Measurements from ENCODE around the gene SPC24. TPM values are rescaled to one million over a fixed set of nuclear protein-coding genes. Genes with fewer than 3 reads are reported as not detected.
"Not testable (repeated sequence)": the region's sequence is repeated elsewhere in the genome, so short reads cannot be mapped to it uniquely, and the experiment has no call there.

Gene SPC24
- total RNA-seq, 1 donor from 2014 or later = 12.3 TPM

- peak; percentile 95 for DNase-seq
Observed at GRCh38 chr19:11164879-11165406, 9.4 kb upstream of the SPC24 start.

DNA sequence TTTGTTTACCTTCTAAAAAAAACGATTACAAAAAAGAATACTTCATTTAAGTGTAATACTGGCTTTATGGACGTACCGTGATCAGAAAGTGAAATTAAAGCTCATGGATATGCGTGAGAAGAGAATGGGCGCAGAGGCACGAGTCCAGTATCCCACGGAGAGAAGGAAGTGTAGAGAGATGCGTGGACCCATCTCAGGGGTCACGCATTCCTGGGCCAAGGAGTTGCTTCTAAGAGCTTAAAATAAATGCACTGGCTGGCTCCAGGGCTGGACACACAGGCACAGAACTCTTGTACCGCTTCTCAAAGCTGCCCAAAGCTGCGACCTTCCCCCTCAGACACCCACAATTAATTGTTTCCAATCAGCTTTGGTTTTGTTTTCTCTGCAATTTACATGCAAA is 8.7 kb upstream of the SPC24 start:
- DNase-seq = no peak

- not testable (repeated sequence) for DNase-seq
Observed at GRCh38 chr19:11160440-11160768, 4.8 kb upstream of the SPC24 start.

DNA sequence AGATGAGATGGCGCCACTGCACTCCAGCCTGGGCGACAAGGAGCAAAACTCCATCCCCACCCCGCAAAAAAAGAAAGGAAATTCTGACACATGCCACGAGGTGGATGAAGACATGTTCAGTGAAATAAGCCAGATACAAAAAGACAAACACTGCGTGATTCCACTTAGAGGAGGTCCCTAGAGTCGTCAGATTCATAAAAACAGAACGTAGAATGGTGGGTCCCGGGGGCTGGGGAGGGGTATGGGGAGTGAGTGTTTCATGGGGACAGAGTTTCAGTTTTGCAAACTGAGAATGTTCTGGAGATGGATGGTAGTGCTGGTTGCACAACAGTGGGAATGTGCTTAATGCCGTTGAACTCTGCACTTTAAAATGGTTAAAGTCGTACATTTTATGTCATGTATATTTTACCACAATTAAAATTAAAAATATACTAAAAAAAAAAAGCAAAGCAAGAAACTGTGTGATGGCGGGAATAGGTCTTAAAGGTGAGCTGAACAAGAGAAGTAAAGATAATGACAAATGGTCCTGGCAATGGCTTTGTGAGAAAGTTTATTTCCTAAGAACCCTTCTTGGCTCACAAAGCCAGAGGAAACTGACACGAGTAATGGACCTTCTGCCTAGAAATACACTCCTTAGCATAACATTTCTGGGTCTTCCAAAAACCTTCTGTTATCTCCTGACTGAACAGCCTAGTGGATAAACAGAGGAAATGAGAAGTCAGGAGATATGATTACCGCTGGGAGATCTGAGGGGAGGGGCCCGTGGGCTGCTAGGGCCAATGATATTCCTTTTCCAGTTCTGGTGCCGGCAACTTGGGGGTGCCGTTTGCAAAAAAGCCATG is 4.2 kb upstream of the SPC24 start:
- no peak for DNase-seq

GRCh38 chr19:11154683-11155047 is 917 bp downstream of the SPC24 start:
- no peak for DNase-seq

DNA sequence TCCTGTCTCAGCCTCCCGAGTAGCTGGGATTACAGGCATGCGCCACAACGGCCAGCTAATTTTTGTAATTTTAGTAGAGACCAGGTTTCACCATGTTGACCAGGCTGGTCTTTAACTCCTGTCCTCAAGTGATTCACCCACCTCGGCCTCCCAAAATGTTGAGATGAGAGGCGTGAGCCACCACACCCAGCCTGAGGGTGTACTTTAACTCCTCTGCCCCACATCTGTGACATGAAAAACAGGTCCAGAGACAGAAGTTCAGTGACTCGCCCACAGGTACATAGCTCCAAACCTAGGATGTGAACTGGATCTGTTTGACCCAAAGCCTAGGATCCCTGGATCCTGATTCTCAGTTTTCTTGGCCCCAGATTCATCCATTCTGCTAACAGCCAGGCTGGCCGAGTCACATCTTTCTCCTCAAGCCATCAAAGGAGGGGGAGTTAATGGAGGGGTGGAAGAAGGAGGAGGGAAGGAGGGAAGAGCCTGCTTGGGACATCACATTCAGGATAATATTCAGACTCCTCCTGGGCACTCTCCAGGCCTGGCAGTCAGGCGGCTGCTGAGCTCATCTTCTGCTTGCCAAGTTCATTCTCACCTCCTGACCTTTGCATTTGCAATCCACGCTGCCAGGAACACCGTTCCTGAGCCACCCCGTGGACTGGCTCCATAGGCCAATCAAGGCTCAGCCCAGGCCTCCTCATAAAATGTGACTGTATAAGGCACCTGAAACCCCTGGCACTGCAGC is 3.1 kb downstream of the SPC24 start:
- no peak for DNase-seq

GRCh38 chr19:11151181-11151580 is 4.4 kb downstream of the SPC24 start:
- peak; percentile 68 for DNase-seq

GRCh38 chr19:11148001-11148400 is 7.6 kb downstream of the SPC24 start:
- DNase-seq = no peak

DNA sequence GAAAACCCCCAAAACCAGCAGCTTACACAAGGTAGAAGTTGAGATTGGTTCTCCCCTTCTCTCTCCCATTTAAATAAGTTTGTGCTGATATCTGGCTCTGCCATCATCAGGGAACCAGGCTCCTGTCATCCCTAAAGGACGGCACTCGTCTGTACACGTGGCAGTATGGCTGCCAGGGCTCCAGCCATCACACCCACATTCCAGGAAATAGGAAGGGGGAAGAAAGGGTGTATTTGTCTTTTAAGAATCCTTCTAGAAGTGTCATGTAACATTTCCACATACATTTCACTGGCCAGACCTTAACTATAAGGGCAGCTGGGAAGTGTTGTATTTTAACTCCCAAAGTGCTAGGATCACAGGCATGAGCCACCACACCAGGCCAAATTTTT is 10.1 kb downstream of the SPC24 start:
- DNase-seq = no peak

- DNase-seq = peak; percentile 95
Observed at GRCh38 chr19:11142528-11143171, 12.9 kb downstream of the SPC24 start.

- DNase-seq = no peak
Observed at GRCh38 chr19:11141937-11142527, 13.6 kb downstream of the SPC24 start.

DNA sequence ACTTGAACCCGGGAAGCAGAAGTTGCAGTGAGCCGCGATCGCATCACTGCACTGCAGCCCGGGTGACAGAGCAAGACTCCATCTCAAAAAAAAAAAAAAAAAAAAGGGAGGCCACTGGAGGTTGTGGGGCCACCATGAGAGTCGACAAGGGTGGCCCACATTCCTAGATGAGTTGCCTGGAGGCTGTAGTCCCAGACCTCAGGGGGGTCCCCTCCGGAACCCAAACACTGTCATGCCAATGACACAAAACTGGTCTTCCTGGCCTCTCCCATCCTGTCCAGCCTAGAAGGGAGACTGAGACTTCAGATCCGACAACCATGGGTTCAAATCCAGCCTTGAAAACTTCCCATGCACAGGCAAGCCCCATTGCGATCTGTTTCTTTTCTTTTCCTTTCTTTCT is 14.7 kb downstream of the SPC24 start:
- no peak for DNase-seq

DNA sequence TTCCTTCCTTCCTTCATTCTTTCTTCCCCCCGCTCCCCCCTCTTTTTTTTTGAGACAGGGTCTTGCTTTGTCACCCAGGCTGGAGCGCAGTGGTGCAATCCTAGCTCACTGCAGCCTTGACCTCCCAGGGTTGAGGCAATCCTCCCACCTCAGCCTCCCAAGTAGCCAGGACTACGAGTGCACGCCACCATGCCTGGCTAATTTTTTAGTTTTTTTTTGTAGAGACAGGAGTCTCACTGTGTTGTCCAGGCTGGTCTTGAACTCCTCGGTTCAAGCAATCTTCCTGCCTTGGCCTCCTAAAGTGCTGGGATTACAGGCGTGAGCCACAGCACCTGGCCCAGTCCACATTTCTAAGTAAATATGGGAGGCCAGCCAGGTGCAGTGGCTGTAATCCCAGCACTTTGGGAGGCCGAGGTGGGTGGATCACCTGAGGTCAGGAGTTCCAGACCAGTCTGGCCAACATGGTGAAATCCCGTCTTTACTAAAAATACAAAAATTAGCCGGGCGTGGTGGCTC is 15.5 kb downstream of the SPC24 start:
- not testable (repeated sequence) for DNase-seq

DNA sequence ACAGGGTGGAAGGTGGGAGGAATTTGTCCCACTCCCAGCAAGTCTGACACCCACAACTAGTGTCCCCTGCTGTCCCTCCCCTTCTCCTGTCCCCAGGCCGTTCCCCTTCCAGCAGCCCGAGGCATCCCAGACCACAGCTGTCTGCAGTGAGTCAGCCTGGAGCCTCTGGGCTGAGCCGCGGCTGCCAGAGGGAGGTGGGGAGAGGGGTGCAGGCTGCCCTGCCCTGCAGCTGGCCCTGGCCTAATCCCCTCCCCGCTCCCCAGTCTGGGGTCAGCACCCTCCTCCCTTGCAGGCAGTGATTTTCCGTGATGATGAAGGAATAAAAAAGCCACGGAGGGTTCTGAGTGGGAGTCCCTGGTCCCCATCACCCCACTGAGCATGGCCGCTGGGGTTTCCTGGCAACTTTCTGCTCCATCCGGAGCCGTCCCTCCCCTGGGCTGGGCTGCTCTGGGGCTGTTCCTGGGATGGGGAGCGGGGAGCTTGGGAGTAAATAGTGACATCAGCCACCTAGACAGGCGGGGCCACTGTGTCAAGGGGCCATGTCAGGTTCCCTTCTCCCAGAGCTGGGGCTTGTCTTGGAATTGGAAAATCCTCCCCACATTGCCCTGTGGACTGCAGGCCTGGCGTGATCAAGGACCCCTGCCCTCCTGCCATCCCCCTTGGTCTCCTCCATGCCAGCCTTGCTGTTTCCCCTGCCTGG is 16.8 kb downstream of the SPC24 start:
- DNase-seq = peak; percentile 94

- DNase-seq = peak; percentile 94
Observed at GRCh38 chr19:11137542-11138384, 17.8 kb downstream of the SPC24 start.

DNA sequence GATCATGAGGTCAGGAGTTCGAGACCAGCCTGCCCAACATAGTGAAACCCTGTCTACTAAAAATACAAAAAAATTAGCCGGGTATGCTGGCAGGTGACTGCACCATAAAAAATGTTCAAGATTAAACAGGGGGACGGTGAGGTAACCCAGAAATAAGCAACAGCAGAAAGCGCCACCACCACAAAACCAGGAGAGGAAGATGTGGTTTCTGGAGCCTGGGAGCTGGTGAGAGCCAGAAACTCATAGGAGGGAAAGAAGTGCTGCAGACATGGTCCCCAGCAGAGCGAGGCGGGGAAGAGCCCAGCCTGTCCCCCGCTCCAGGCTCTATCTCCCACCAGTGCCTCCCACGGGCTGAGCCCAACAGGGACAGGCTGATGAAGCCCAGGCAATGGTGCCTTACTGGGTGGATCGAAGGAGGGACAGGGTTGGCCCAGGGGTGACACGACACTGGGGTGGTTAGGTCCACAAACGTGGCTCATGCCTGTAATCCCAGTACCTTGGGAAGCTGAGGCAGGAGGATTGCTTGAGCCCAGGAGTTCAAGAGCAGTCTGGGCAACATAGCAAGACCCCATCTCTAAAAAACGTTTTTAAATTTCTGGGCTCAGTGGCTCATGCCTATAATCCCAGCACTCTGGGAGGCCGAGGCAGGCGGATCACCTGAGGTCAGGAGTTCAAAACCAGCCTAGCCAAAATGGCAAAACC is 19.0 kb downstream of the SPC24 start:
- DNase-seq = no peak

DNA sequence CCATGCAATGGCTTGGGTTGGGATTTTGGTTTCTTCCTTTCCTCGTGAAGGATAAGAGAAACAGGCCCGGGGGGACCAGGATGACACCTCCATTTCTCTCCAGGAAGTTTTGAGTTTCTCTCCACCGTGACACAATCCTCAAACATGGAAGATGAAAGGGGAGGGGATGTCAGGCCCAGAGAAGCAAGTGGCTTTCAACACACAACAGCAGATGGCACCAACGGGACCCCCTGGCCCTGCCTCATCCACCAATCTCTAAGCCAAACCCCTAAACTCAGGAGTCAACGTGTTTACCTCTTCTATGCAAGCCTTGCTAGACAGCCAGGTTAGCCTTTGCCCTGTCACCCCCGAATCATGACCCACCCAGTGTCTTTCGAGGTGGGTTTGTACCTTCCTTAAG is 24.1 kb downstream of the SPC24 start:
- no peak for DNase-seq

GRCh38 chr19:11130824-11131455 is 24.6 kb downstream of the SPC24 start:
- DNase-seq = peak; percentile 85

DNA sequence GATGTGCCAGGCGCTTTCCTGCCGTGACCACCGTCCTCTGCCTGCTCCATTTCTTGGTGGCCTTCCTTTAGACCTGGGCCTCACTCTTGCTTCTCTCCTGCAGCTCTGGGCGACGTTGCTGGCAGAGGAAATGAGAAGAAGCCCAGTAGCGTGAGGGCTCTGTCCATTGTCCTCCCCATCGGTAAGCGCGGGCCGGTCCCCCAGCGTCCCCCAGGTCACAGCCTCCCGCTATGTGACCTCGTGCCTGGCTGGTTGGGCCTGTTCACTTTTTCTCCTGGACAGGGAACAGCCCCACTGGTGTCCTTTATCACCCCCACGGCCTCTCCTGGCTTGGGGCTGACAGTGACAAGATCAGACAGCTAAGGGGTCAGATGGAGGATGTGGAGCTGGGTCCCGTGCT is 27.7 kb downstream of the SPC24 start:
- DNase-seq = no peak

All from tongue (tissue), 2 donors.